PC-9 (cell line): ENCODE measurements around the gene LY86. TPM values are rescaled to one million over a fixed set of nuclear protein-coding genes. Genes with fewer than 3 reads are reported as not detected.

ENCODE experiments used
- BruUV-seq: library from RNA; stranded (reverse); fragments of 400-500 nt; replicated peaks from 2 replicates; lab custom pipeline; 2021; lab: Mats Ljungman, UMichigan
- CTCF ChIA-PET: fragments of 300-600 bp; sonication (Branson Sonifier 250); formaldehyde crosslinking; loops from one replicate; lab custom pipeline; 2022; ENCODE audit warnings: antibody characterized with exemption; lab: Charles Lee
- POLR2A ChIA-PET: fragments of 300-600 bp; sonication (Branson Sonifier 250); formaldehyde crosslinking; loops from one replicate; lab custom pipeline; 2022; ENCODE audit warnings: antibody characterized with exemption; ENCODE audit not compliant: unreplicated experiment; lab: Charles Lee
- DNase-seq, 2 experiments: peaks; one replicate each; pipeline versions ENCODE4 v3.0.0 to v3.0.0-alpha.2; 2015 to 2022; ENCODE audit warnings: mixed read lengths in 1 of 2
- H2AFZ ChIP-seq: fragments of 200-600 bp; sonication (generic); 2 replicates; pipeline ENCODE4 v1.8.1; 2017; ENCODE audit warnings: antibody characterized with exemption
- H3F3A ChIP-seq: fragments of 200-600 bp; sonication (generic); 2 replicates; pipeline ENCODE4 v1.8.1; 2017; ENCODE audit warnings: antibody characterized with exemption, mild to moderate bottlenecking, low read depth; ENCODE audit not compliant: insufficient read depth
- H3K27ac ChIP-seq: fragments of 200-600 bp; sonication (generic); 2 replicates; pipeline ENCODE4 v1.6.1; 2016; ENCODE audit warnings: mixed run types
- H3K27me3 ChIP-seq: fragments of 200-600 bp; sonication (generic); 2 replicates; pipeline ENCODE4 v1.6.1; 2016; ENCODE audit warnings: low read depth, mixed run types; ENCODE audit not compliant: insufficient read depth
- H3K36me3 ChIP-seq: fragments of 200-600 bp; sonication (generic); 2 replicates; pipeline ENCODE4 v1.6.1; 2016; ENCODE audit warnings: low read depth, mixed run types
- H3K4me1 ChIP-seq: fragments of 200-600 bp; sonication (generic); replicated peaks from 2 replicates; pipeline ENCODE4 v1.6.1; 2016; ENCODE audit warnings: mixed run types; ENCODE audit not compliant: insufficient read depth
- H3K4me2 ChIP-seq: fragments of 200-600 bp; sonication (generic); 2 replicates; pipeline ENCODE4 v1.6.1; 2017; ENCODE audit warnings: mixed run types
- H3K4me3 ChIP-seq: fragments of 200-600 bp; sonication (generic); 2 replicates; pipeline ENCODE4 v1.6.1; 2016; ENCODE audit warnings: mixed run types
- H3K79me2 ChIP-seq: fragments of 200-600 bp; sonication (generic); 2 replicates; pipeline ENCODE4 v1.6.1; 2017; ENCODE audit warnings: low read depth, mixed run types
- H3K9me2 ChIP-seq: fragments of 200-600 bp; sonication (generic); 2 replicates; pipeline ENCODE4 v1.8.1; 2017; ENCODE audit warnings: mild to moderate bottlenecking; ENCODE audit not compliant: insufficient read depth
- H3K9me3 ChIP-seq: fragments of 200-600 bp; sonication (generic); 2 replicates; pipeline ENCODE4 v1.8.1; 2016; ENCODE audit warnings: low read depth; ENCODE audit not compliant: insufficient read depth
- H4K20me1 ChIP-seq: fragments of 200-600 bp; sonication (generic); 2 replicates; pipeline ENCODE4 v1.8.1; 2017; ENCODE audit not compliant: insufficient read depth
- CTCF ChIP-seq: fragments of 200-600 bp; sonication (generic); conservative IDR thresholded peaks from 2 replicates; pipeline ENCODE4 v1.6.1; 2017; ENCODE audit warnings: mixed run types, antibody characterized with exemption, mild to moderate bottlenecking, moderate library complexity
- EZH2 ChIP-seq: fragments of 200-600 bp; sonication (generic); IDR thresholded peaks from 2 replicates; pipeline ENCODE4 v1.8.0; 2017; ENCODE audit warnings: antibody characterized with exemption, low read depth
- intact Hi-C: fragments of 100-400 bp; cut with micrococcal nuclease; formaldehyde crosslinking; loops from one replicate; pipeline ENCODE4 v1.10.0; 2022; ENCODE audit not compliant: unreplicated experiment
- total RNA-seq: library from RNA; stranded (reverse); gene quantifications from 2 replicates; pipeline ENCODE4 v1.2.3, GENCODE V29; 2021

The LY86 gene
- total RNA-seq, 1 experiment from 2014 or later = not detected

GRCh38 chr6:6616656-6617055 is 28.1 kb downstream of the LY86 start:
- Histone ChIP-seq H3K4me2 (no peak overlapping the region), H3F3A (no peaks in the 10 kb centered on the region), H4K20me1 (no peaks in the 10 kb centered on the region), H3K27me3 (0 out of 2 replicates have a peak, but pooled peaks cover 13% of the 10 kb centered on the region), H3K27ac (no peak overlapping the region), H3K9me3 (no peaks in the 10 kb centered on the region), H2AFZ (no peak overlapping the region), H3K79me2 (no peaks in the 10 kb centered on the region), H3K36me3 (no peaks in the 10 kb centered on the region), H3K9me2 (no peaks in the 10 kb centered on the region), H3K4me3 (no peak overlapping the region), H3K4me1 (no peaks in the 10 kb centered on the region)
- intact Hi-C loops = no loop called here
- no peak for DNase-seq
- ChIA-PET POLR2A (no interaction called here), CTCF (no interaction called here)
- TF ChIP-seq EZH2 = no peak
- TF ChIP-seq CTCF = no peak
- BruUV-seq = no TSS peak

DNA sequence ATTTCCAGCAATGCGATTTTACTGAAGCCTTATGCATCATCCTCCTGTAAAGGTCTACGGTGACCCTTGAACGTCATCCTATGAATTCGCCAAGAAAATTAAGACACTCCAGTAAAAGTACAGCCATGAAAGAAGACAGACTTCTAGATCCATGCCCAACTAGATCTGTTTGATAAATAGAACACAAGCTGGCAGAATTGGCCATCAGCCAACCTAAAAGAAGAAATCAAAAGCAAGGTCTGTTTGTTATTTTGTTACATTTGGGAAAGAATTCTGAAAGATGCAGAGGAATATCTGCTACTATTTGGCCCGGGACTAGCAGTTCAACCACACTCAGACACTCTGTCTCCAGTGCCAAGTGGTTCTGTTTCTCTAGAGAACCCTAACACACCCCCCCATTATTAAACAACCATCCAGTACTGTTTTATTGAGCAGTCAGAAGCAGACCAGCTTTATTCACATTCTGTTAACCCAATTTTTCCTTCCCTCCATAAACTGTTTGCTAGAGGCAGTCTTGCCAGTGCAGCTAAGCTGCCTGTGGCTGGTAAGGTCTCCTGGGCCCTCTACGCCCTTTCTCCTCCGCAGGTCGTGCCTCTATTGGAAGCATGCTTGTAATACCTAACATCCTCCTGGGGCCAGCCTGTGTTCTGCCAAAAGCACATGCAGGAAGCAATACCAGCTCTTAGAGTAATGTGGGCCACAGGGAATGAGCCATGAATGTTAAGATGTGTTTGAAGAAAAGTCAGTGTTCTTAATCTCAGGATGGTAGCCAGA is 30.7 kb downstream of the LY86 start:
- BruUV-seq = no TSS peak
- no peaks in the 10 kb centered on the region for H3K9me2 ChIP-seq
- peaks cover 20% of the 10 kb centered on the region; the same call in 1 of the 2 replicates for H3K27me3 ChIP-seq
- H3K9me3 ChIP-seq = no peaks in the 10 kb centered on the region
- no peaks in the 10 kb centered on the region for H3K4me1 ChIP-seq
- intact Hi-C loops = no loop called here
- TF ChIP-seq CTCF (no peak), EZH2 (no peak)
- no peak overlapping the region for H3K27ac ChIP-seq
- no peak overlapping the region for H2AFZ ChIP-seq
- H3K4me2 ChIP-seq = no peak overlapping the region
- DNase-seq = no peak
- no peaks in the 10 kb centered on the region for H4K20me1 ChIP-seq
- H3K36me3 ChIP-seq = no peaks in the 10 kb centered on the region
- no peaks in the 10 kb centered on the region for H3K79me2 ChIP-seq
- ChIA-PET POLR2A (no interaction called here), CTCF (interaction anchor here (0.6 kb wide), 1 partner anchor 659 kb away, joined by 5 read pairs; no protein-coding TSS in a partner anchor)
- H3F3A ChIP-seq = no peaks in the 10 kb centered on the region
- H3K4me3 ChIP-seq = no peak overlapping the region

- Histone ChIP-seq H3K79me2 (no peaks in the 10 kb centered on the region), H3K36me3 (no peaks in the 10 kb centered on the region), H2AFZ (no peak overlapping the region), H4K20me1 (no peaks in the 10 kb centered on the region), H3K27ac (no peak overlapping the region), H3F3A (no peaks in the 10 kb centered on the region), H3K9me2 (no peaks in the 10 kb centered on the region), H3K9me3 (no peaks in the 10 kb centered on the region), H3K27me3 (peaks cover 24% of the 10 kb centered on the region; the same call in 1 of the 2 replicates), H3K4me1 (no peaks in the 10 kb centered on the region), H3K4me2 (no peak overlapping the region), H3K4me3 (no peak overlapping the region)
- DNase-seq = no peak
- POLR2A ChIA-PET = no interaction called here
- intact Hi-C loops = no loop called here
- CTCF ChIA-PET = interaction anchor here (0.6 kb wide), 1 partner anchor 267 kb away, joined by 3 read pairs; no protein-coding TSS in a partner anchor
- no TSS peak for BruUV-seq
- TF ChIP-seq CTCF (no peak), EZH2 (no peak)
Measured at GRCh38 chr6:6620766-6621425, 32.4 kb downstream of the LY86 start.
